ENCODE data around the gene ROBO1.

- no peak for TF ChIP-seq EZH2 (IDR thresholded peaks at IDR 0.05; ENCODE audit: borderline replicate concordance, low read depth, low read length, poor library complexity, severe bottlenecking)
- TF ChIP-seq CTCF (conservative IDR thresholded peaks at IDR 0.05; ENCODE audit: low read depth, low read length), result no peak
Measured at GRCh38 chr3:78614486-78614885, 1153.3 kb downstream of the ROBO1 start.

All from A673 (cell line).